GM12892 (cell line): ENCODE data around the gene YAF2.

Experiments used
- POLR2A ChIP-seq: IDR thresholded peaks from 2 replicates; pipeline ENCODE4 v1.6.1; 2011; ENCODE audit warnings: low read depth, low read length, control low read depth
- POLR2AphosphoS5 ChIP-seq: IDR thresholded peaks from 2 replicates; pipeline ENCODE4 v1.6.1; 2011; ENCODE audit warnings: low read depth, low read length, control low read depth
- TAF1 ChIP-seq: IDR thresholded peaks from 2 replicates; pipeline ENCODE4 v1.6.1; 2011; ENCODE audit warnings: low read depth, mild to moderate bottlenecking, control low read depth, low read length, borderline replicate concordance

GRCh38 chr12:42190376-42190775, 47.7 kb downstream of the YAF2 start:
- no peak for TF ChIP-seq POLR2A
- no peak for TF ChIP-seq TAF1
- no peak for TF ChIP-seq POLR2AphosphoS5
